Choroid plexus epithelial cell (primary cell): ENCODE measurements around the gene ASXL3.

Source experiments
- DNase-seq: peaks from one replicate; pipeline ENCODE4 v3.0.0-alpha.2; 2010; ENCODE audit warnings: low read depth
- H3K4me3 ChIP-seq: 2 replicates; pipeline ENCODE4 v1.5.1; 2011; ENCODE audit warnings: low read depth, mild to moderate bottlenecking, control low read depth, low read length, moderate library complexity
- TF ChIP-seq, protein P1 (sequence below): conservative IDR thresholded peaks from 2 replicates; pipeline ENCODE4 v1.5.1; 2011; ENCODE audit warnings: low read depth, mild to moderate bottlenecking, control low read depth, inconsistent platforms, low read length, moderate library complexity

Gene ASXL3

DNA sequence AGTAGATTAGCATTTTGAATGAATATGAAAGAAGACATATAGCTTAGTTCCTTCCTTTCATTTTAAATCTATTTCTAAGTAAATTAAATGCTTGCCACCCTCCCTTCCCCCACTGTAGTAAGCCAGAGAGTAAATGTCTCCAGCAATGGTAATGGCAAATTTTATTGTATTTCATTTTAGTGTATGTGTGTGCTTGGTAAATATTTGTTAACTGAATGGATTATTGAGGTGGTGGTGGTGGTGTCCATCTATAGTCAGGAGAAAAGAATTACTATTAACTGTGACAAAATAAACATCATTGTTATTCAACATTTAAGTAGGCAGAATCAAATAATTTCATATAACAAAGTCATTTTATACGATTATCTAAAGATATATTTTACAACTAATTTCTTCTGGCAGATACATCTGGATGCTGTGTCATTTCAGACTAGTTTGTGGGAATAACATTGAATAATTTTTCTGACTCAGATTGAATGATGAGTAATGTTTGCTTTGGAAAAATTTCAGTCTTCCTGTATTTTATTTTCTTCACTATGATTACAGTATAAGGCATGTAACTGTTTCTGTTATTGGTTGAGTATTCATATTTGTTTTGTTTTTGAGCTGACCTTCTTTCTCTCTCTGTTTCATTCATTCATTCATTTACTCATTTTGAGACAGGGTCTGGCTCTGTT, 18.3 kb downstream of the ASXL3 start:
- peak; percentile 52 for DNase-seq
- H3K4me3 ChIP-seq: no peak overlapping the region
- TF ChIP-seq, protein P1, sequence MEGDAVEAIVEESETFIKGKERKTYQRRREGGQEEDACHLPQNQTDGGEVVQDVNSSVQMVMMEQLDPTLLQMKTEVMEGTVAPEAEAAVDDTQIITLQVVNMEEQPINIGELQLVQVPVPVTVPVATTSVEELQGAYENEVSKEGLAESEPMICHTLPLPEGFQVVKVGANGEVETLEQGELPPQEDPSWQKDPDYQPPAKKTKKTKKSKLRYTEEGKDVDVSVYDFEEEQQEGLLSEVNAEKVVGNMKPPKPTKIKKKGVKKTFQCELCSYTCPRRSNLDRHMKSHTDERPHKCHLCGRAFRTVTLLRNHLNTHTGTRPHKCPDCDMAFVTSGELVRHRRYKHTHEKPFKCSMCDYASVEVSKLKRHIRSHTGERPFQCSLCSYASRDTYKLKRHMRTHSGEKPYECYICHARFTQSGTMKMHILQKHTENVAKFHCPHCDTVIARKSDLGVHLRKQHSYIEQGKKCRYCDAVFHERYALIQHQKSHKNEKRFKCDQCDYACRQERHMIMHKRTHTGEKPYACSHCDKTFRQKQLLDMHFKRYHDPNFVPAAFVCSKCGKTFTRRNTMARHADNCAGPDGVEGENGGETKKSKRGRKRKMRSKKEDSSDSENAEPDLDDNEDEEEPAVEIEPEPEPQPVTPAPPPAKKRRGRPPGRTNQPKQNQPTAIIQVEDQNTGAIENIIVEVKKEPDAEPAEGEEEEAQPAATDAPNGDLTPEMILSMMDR: no peak

DNA sequence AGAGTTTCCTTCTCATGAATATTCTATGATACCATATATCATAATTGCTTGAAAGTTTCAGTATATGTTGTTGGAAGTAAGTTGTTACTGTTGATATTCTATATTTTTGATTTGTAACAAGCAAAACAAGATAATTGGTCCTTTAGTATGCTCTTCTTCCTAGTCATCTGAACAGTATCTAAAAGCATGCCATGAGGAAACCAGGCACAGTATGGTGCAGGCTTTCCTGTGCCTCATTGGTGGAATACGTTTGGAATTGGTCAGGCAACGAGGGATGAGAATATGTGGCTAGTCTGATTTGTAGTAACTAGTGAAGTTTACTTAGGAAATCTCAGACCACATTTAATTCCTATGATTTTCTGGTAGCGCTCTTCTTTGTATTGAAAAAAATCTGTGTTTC, 22.8 kb downstream of the ASXL3 start:
- TF ChIP-seq, protein P1: no peak
- no peak overlapping the region for H3K4me3 ChIP-seq
- no peak for DNase-seq

GRCh38 chr18:33603454-33603853, 25.4 kb downstream of the ASXL3 start:
- no peak overlapping the region for H3K4me3 ChIP-seq
- no peak for DNase-seq
- TF ChIP-seq, protein P1: no peak

DNA sequence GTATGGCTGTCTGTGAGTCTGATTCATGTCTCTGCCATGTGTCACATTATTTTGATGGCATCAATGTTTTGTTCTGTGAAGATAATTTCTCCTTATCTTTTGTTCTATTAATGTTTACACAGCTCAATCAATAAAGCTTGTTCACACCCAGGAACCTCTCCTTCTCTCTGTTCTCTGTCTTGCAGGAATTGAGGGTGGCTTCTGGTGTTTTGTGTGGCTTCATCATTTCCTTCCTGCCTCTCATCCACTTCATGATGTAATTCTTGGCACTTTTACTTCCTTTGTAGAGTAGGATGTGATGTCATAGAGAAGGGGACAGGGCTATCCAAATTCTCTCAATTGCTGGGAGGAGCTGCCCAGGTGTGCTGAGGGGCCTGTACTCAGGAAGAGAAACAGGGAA, 27.2 kb downstream of the ASXL3 start:
- no peak for DNase-seq
- H3K4me3 ChIP-seq: no peak overlapping the region
- TF ChIP-seq, protein P1: no peak

GRCh38 chr18:33606621-33607020, 28.6 kb downstream of the ASXL3 start:
- DNase-seq: no peak
- TF ChIP-seq, protein P1: no peak
- H3K4me3 ChIP-seq: no peak overlapping the region

GRCh38 chr18:33611525-33612135, 33.6 kb downstream of the ASXL3 start:
- TF ChIP-seq, protein P1: no peak
- H3K4me3 ChIP-seq: no peak overlapping the region
- no peak for DNase-seq

DNA sequence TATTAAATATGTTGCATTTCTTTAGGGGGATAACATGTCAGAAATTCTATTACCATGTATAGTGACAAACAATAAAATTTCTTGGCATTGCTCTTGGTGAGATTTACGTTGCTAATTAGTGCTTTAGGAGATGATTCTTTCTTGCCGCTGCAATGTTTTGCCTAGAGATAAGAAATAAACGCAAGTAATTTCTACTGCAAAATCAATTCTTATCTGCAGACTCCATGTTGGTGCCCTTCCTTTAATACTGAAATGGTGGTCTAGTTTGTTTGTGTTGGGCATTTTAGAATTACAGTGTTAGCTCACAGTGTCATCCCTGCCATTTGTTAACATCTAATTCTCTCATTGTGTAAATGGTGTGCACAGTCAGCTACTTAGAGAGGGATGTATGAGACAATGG, 34.6 kb downstream of the ASXL3 start:
- TF ChIP-seq, protein P1: no peak
- DNase-seq: no peak
- no peak overlapping the region for H3K4me3 ChIP-seq
